ENCODE results near the gene DDX5. TPM values are rescaled to one million over a fixed set of nuclear protein-coding genes. Genes with fewer than 3 reads are reported as not detected.

DDX5 gene
- total RNA-seq, 1 donor from 2014 or later: 1,273 TPM

DNA sequence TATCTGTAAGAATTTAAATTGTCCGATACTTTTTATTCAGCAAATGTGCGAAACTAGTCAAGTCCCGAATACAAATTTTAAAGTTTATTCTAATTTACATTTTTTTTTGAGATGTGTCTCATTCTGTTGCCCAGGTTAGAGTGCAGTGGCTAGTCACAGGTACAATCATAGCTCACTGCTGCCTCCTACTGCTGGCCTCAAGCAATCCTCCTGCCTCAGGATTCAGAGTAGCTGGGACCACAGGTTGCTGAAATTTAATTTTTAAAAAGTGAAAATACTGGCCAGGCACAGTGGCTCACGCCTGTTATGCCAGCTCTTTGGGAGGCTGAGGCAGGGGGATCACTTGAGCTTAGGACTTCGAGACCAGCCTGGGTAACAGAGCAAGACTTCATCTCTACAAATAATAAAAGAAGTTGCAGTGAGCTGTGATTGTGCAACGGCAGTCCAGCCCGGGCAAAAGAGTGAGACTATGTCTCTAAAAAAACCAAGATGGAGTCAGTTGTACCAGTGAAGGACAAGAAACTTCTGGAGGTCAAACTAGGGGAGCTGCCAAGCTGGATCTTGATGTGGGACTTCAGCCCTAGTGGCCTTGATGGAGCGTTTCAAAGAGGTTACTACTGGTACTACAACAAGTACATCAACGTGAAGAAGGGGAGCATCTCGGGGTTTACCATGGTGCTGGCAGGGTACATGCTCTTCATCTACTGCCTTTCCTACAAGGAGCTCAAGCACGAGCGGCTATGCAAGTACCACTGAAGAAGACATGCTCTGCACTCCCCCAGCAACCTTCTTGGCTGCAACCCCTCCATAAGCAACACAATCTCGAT is 14.8 kb downstream of the DDX5 start:
- no peaks in the 10 kb centered on the region for H3K27me3 Mint-ChIP-seq (ENCODE audit: unreplicated experiment)
- TF ChIP-seq, protein P1, sequence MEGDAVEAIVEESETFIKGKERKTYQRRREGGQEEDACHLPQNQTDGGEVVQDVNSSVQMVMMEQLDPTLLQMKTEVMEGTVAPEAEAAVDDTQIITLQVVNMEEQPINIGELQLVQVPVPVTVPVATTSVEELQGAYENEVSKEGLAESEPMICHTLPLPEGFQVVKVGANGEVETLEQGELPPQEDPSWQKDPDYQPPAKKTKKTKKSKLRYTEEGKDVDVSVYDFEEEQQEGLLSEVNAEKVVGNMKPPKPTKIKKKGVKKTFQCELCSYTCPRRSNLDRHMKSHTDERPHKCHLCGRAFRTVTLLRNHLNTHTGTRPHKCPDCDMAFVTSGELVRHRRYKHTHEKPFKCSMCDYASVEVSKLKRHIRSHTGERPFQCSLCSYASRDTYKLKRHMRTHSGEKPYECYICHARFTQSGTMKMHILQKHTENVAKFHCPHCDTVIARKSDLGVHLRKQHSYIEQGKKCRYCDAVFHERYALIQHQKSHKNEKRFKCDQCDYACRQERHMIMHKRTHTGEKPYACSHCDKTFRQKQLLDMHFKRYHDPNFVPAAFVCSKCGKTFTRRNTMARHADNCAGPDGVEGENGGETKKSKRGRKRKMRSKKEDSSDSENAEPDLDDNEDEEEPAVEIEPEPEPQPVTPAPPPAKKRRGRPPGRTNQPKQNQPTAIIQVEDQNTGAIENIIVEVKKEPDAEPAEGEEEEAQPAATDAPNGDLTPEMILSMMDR (IDR thresholded peaks at IDR 0.05; ENCODE audit: partially characterized antibody, unreplicated experiment): peak; percentile 42
- H3K4me3 Mint-ChIP-seq (ENCODE audit: unreplicated experiment): no peak overlapping the region
- H3K36me3 Mint-ChIP-seq (ENCODE audit: unreplicated experiment): peaks cover 5% of the 10 kb centered on the region
- no peak for DNase-seq
- peaks cover 4% of the 10 kb centered on the region for H3K9me3 Mint-ChIP-seq (ENCODE audit: unreplicated experiment)
- H3K27ac Mint-ChIP-seq (ENCODE audit: unreplicated experiment): no peak overlapping the region
- peaks cover 7% of the 10 kb centered on the region for H3K4me1 Mint-ChIP-seq (ENCODE audit: low read depth, unreplicated experiment)

DNA sequence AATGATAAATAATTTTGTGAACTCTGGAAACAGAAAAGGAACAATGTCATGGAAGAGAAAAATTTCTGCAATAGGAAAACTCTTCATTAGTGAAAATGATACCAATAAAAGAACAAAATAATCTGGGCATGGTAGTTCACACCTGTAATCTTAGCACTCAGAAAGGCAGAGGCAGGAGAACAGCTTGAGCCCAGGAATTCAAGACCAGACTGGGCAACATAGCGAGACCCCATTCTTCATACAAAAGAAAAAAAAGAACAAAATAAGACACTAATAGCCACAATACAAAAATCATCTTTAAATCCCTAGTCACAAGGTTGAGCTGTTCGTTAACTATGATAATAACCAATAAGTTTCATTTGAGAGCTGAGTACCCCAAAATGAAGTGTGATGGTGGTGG is 17.8 kb downstream of the DDX5 start:
- Mint-ChIP-seq H3K4me1 (ENCODE audit: low read depth, unreplicated experiment) (no peaks in the 10 kb centered on the region), H3K27me3 (ENCODE audit: unreplicated experiment) (no peaks in the 10 kb centered on the region), H3K36me3 (ENCODE audit: unreplicated experiment) (peaks cover 5% of the 10 kb centered on the region), H3K4me3 (ENCODE audit: unreplicated experiment) (no peak overlapping the region), H3K27ac (ENCODE audit: unreplicated experiment) (no peak overlapping the region), H3K9me3 (ENCODE audit: unreplicated experiment) (no peaks in the 10 kb centered on the region)
- TF ChIP-seq, protein P1 (IDR thresholded peaks at IDR 0.05; ENCODE audit: partially characterized antibody, unreplicated experiment): no peak
- DNase-seq: no peak

DNA sequence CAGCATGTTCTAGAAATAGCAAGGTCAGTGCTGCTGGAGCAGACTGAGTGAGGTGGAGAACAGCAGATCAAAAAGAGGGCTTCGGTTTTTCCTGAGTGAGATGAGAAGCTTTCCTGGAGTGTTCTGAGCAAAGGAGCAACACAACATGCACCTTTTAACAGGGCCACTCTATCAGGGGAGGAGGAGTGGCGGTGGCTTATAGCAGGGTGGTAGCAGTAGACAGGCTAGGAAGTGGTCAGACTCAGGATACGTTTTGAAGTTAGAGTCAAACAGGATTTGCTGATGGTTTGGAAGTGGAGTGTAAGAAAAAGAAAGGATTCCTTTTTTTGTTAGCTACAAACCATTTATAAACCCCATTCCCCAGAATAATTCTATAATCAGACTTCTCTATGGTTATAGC is 21.7 kb downstream of the DDX5 start:
- Mint-ChIP-seq H3K36me3 (ENCODE audit: unreplicated experiment) (no peaks in the 10 kb centered on the region), H3K27me3 (ENCODE audit: unreplicated experiment) (no peaks in the 10 kb centered on the region)

DNA sequence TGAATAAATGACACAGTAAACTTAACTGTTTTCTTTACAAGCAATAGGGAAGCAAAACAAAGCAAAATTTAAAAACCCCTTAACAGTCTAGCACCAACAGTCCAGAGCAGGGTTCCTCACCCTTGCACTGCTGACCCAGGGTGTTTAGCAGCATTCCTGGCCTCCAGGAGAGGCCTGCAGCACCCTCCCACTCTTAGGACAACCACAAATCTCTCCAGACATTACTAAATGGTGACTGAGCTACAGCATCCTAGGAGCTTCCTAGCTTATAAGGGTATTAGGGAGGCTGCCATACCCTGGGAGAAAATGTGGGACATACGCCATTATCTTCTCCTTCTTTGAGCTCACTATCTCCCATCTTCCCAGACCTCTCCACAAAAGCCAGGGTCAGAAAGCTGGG is 25.1 kb downstream of the DDX5 start:
- TF ChIP-seq, protein P1 (IDR thresholded peaks at IDR 0.05; ENCODE audit: partially characterized antibody, unreplicated experiment): no peak

More for the DNA sequence above, 21.7 kb downstream of the DDX5 start:
- no peaks in the 10 kb centered on the region for H3K4me1 Mint-ChIP-seq (ENCODE audit: low read depth, unreplicated experiment)
- H3K4me3 Mint-ChIP-seq (ENCODE audit: unreplicated experiment): no peak overlapping the region
- no peak for DNase-seq
- TF ChIP-seq, protein P1 (IDR thresholded peaks at IDR 0.05; ENCODE audit: partially characterized antibody, unreplicated experiment): no peak
- H3K9me3 Mint-ChIP-seq (ENCODE audit: unreplicated experiment): no peaks in the 10 kb centered on the region
- H3K27ac Mint-ChIP-seq (ENCODE audit: unreplicated experiment): no peak overlapping the region

DNA sequence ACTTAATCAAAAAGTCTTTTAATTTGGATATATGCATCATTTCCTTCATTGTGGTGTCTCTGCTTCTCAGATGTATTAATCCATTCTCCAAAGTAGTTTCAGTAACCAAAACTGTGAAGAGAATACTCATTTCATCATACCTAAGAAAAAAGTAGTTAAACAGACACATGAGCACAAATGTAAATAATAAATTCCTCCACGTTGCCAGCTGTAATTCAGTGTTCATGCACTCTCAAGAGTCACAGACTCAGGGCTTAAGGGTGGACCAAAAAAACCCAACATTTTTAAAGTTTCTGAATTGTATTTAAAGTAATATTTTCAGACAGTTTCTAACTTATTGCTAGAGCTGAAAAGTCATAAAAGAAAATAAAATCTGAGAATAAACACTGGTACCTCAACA is 28.2 kb downstream of the DDX5 start:
- H3K4me1 Mint-ChIP-seq (ENCODE audit: low read depth, unreplicated experiment): no peaks in the 10 kb centered on the region
- no peaks in the 10 kb centered on the region for H3K36me3 Mint-ChIP-seq (ENCODE audit: unreplicated experiment)
- DNase-seq: no peak
- TF ChIP-seq, protein P1 (IDR thresholded peaks at IDR 0.05; ENCODE audit: partially characterized antibody, unreplicated experiment): no peak
- H3K27ac Mint-ChIP-seq (ENCODE audit: unreplicated experiment): no peak overlapping the region
- no peak overlapping the region for H3K4me3 Mint-ChIP-seq (ENCODE audit: unreplicated experiment)
- no peaks in the 10 kb centered on the region for H3K9me3 Mint-ChIP-seq (ENCODE audit: unreplicated experiment)
- no peaks in the 10 kb centered on the region for H3K27me3 Mint-ChIP-seq (ENCODE audit: unreplicated experiment)

More for the DNA sequence above, 25.1 kb downstream of the DDX5 start:
- no peak overlapping the region for H3K4me3 Mint-ChIP-seq (ENCODE audit: unreplicated experiment)
- H3K27me3 Mint-ChIP-seq (ENCODE audit: unreplicated experiment): no peaks in the 10 kb centered on the region
- H3K9me3 Mint-ChIP-seq (ENCODE audit: unreplicated experiment): no peaks in the 10 kb centered on the region
- DNase-seq: no peak
- H3K36me3 Mint-ChIP-seq (ENCODE audit: unreplicated experiment): no peaks in the 10 kb centered on the region
- no peak overlapping the region for H3K27ac Mint-ChIP-seq (ENCODE audit: unreplicated experiment)
- no peaks in the 10 kb centered on the region for H3K4me1 Mint-ChIP-seq (ENCODE audit: low read depth, unreplicated experiment)
